HG03460 (cell line): Measurements from ENCODE around the gene GPATCH8.

ENCODE experiments used
- ATAC-seq: cut with Tn5 transposase; IDR thresholded peaks from one replicate; pipeline ENCODE4 v1.9.1; 2021; ENCODE audit not compliant: unreplicated experiment

The GPATCH8 gene

DNA sequence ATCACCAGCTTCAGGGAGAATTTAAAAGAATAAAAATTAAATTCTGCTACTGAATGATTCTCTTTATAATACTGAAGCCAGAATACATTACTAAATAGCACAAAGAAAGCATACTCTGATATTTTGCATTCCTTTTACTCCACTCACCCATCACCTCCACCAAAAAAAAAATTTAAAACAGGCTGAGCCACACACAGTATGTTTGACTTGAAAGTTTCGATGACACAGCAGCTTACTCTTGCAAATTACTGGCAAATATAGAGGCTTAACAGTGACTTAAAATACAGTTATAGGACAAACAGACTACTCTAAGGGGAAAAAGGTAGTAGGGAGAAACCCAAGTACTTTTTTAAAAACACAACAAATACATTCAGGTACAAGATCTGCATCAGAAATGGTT, 39.2 kb downstream of the GPATCH8 start:
- ATAC-seq = no peak

DNA sequence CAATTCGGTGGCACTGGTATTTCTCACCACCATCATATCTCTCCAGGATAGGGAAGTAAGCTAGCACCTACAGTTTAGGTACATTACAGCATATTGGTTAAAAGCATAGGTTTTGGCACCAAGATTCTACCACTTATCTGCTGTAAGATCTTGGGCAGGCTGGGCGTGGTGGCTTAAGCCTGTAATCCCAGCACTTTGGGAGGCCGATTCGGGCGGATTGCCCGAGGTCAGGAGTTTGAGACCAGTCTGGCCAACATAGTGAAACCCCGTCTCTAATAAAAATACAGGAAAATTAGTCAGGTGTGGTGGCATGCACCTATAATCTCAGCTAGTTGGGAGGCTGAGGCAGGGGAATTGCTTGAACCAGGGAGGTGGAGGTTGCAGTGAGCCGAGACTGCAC, 51.4 kb downstream of the GPATCH8 start:
- ATAC-seq = no peak

DNA sequence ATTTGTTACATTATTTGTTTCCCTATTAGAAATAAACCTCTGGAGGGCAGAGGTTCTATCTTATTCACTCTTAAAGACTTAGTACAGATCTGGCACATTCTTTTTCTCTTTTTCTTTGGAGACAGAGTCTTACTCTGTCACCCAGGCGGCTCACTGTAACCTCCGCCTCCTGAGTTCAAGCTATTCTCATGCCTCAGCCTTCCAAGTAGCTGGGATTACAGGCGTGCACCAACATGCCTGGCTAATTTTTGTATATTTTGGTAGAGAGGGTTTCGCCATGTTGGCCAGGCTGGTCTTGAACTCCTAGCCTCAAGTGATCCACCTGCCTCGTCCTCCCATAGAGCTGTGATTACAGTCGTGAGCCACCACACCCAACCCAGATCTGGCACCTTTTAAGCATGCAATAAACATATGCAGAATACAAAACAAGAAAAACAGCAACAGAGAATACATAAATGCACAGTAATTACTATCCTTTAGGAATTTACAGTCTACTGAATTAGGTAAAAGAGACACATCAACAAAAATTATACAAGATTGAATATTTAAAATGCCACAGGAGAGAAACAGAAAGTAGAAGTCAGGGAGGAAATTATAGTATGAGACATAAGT, 52.1 kb downstream of the GPATCH8 start:
- ATAC-seq = no peak

DNA sequence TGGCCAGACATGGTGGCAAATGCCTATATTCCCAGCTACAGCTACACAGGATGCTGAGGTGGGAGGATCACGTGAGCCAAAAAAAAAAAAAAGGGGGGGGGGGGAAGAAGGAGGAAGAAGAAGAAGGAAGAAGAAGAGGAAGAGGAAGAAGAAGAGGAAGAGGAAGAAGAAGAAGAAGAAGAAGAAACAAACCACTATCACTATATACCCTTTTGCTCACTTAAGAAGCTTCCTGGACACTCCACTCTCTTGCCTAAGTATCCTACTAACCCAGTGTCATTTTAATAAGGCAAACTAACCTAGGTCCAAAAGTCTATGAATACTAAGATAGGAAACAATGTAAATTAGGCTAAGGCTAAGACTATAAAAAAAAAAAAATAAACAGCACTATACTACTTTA, 54.8 kb downstream of the GPATCH8 start:
- no peak for ATAC-seq

DNA sequence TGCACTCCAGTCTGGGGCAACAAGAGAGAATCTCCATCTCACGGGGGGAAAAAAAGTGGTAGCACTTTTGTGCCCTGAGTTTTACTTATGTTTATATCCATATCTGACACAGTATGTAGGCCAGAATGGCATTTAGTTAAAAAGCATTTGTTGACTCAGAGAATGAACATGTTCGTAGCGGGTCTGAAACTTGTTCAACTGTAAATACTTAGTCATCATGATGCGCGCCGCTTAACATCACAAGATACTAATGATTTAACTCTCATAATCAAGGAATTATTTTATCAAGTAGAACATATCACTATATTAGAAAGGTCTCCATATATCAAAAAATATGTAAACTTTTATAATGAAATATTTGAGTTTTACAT, 58.5 kb downstream of the GPATCH8 start:
- no peak for ATAC-seq

DNA sequence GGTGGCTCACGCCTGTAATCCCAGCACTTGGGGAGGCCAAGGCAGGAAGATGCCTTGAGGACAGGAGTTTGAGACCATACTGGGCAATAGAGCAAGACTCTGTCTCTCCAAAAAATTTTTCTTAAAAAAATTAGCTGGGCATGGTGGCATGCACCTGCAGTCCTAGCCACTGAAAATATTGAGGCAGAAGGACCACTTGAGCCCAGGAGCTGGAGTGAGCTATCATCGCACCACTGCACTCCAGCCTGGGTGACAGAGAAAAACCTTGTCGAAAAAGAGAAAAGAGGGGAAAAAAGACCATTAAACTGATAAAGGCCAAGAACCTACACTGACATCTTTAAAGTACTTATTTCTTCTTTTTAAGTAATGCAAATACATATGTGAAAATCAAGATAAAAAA, 60.4 kb downstream of the GPATCH8 start:
- no peak for ATAC-seq

DNA sequence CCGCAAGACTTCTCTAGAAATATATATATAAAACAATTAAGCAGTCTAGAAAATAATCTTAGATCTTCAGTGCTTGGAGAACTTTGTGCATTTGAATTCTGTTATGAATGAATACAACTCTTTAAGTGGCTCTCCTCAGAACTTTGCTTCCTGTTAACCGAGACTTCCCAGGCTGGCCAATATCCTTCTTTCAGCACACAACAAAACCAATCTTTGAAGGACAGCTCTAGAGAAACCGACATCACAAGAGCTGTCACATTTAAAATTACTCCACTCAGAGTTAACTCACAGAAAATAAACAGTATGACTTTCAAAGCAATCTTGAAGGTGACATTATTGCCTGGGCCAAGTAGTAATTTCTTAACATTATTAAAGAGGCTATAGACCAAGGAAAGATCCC, 64.0 kb downstream of the GPATCH8 start:
- no peak for ATAC-seq

DNA sequence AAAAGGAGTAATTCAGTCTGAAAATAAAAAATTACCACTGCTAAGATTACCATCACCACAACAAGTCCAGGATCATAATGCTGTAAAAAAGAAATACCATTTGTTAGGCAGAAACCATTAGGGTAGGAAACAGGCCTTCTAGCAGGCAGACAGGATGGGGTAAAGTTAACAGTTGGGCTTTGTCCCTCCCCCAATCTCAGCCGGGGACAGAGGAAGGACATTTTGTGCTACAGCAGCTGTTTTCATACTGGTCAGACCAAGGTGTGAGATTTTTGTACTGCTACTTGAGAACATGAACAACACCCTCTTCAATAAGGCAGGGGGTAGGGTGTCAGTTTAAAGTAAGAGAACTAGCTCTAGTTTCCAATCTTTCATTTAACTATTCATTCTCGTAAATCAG, 64.6 kb downstream of the GPATCH8 start:
- ATAC-seq = no peak

DNA sequence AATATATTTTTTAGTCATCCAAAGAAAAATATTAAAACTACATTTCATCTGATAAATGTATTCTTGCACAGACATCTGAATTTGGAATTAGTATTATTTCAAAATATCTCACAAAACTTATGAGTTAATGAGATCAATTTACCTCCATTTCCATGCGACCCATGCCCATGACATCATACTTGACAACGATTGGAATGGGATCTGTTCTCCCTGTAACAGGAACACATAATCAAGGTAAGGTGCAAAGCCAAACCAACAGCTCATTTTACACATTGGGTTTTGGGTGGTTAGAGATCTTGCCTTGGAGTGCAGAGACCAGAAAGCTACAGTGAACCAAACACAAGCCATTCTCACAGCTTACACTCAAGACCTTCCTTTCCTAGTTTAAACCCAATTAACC, 66.9 kb downstream of the GPATCH8 start:
- ATAC-seq = no peak

DNA sequence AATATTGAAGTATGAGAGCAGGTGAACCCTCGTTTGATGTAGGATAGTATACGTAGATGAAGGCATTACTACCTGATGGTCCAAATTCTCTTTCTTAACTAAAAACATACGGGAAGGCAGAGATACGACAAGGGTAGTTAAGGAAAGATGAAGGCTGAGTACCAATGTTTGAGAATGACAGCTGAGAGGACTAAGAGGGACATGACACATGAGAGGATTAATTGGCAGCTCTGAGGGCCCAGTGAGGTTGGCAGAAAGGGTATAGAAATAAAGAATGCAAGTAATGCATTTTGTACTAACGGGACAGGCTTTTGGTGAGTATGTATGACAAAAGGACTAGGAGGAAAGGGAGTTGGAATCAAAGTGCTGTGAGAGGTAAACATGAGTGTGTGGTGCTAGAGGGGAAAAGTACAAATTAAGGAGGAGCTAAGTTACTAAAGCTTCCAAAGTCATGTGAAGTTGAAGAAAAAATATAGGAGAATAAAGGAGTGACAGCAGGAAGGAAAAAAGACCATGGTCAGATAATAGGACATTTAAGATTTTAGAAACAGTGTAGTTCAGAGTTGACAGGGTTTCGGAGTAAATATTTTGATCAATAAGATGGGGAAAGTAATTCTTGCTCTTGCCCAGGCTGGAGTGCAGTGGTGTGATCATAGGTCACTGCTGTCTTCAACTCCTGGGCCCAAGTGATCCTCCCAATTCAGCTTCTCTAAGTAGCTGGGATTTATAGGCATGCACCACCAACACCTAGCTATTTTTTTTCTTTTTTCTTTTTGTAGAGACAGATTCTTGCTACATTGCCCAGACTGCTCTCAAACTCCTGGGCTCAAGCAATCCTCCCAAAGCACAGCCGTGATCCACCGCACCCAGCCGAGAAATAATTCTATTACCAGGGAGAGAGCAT, 70.7 kb downstream of the GPATCH8 start:
- ATAC-seq = no peak

DNA sequence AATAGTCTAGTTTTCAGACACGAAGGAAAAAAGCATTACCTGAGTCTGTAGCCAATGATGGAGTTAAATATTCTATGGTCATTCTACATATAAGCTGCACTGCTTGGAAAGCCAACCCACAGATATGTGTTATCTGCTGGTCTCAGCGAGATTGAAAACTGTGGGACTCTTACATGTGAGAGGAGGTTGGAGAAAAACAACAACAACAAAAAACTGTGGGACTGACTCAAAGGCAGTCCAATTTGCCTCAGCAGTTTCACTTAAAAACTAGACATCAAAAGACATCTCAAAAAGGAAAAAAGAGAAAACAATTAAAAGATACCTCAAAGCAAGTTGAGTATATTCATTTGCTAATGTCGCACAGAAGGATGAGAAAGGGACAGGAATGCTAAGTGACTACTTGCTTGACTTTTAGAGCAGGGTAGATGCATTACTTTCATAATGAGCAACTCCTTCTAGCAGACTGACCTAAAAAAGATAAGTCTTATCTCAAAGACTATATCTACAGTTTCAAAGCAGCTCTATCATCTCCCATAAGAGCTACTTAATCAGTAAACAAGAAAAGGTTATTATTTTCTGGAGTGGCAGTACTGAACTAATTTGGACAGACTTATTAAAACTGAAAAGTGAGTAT, 78.3 kb downstream of the GPATCH8 start:
- ATAC-seq = no peak

DNA sequence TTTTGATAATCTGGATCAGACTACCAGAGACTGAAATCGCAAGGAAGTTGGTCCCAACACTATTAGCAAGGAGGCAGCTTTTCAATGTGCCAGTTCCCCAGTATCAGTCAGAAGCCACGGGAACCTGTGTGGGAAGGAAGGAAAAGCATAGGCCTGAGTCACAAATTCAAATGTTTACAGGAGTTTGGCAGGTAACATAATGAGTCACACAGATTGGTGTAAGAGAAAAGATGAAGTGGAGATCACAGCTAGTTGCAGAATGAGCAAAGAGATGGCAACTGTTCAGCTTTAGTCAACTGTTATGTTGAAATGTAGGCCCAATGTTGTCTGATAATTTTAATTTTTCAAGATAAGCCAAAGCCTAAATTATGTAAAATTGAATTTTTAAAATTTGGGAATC, 85.7 kb downstream of the GPATCH8 start:
- ATAC-seq = no peak

DNA sequence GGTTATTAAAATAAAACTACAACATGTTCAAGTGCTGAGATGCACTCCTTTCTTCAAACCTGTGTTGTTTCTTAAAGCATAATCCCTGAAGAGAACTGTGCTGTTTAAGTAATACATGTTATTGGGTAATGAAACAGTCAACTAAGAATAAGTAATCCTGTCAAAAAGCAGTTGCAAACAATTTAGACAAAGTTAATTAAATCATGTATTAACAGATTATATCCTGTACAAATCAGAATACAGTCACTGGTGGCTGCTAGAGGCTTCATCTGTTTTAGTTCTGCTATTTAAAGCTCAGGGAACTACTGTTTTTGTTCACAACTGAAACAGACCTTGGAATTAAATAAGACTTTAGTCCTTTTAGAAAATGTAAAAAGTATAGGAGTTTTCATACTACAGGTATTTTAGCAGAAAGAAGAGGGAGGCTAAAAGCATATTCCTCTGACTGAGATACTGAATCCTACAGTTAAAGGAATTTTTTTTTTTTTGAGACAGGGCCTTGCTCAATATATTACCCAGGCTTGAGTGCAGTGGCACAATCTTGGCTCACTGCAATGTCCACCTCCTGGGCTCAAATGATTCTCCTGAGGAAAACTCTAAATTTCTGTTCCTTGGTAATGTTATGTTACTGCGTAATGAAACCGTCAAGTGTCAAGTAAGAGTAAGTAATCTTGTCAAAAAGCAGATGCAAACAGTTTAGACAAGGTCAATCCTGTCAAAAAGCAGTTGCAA, 86.5 kb downstream of the GPATCH8 start:
- ATAC-seq = no peak

DNA sequence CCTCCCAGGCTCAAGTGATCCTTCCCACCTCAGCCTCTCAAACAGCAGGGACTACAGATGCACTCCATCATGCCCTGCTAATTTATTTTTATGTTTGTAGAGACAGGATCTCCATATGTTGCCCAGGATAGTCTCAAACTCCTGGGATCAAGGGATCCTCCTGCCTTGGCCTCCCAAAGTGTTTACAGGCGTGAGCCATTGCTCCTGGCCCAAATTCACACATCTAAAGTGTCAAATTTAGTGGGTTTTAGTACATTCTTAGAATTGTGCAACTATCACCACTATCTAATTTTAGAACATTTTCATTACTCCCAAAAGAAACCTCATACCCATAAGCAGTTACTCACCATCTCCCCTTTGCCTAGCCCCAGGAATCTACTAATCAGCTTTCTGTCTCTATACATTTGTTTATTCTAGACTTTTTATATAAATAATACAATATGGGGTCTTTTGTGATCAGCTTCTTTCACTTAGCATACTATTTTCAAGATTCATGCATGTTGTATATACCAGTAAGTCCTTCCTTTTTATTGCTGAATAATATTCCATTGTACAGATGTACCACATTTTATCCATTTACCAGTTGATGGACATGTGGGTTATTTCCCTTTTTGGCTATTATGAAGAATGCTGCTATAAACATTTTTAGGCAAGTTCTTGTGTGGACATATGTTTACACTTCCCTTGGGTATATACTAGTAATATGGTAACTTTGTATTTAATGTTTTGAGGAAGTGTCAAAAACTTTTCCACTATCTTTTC, 88.6 kb downstream of the GPATCH8 start:
- no peak for ATAC-seq

DNA sequence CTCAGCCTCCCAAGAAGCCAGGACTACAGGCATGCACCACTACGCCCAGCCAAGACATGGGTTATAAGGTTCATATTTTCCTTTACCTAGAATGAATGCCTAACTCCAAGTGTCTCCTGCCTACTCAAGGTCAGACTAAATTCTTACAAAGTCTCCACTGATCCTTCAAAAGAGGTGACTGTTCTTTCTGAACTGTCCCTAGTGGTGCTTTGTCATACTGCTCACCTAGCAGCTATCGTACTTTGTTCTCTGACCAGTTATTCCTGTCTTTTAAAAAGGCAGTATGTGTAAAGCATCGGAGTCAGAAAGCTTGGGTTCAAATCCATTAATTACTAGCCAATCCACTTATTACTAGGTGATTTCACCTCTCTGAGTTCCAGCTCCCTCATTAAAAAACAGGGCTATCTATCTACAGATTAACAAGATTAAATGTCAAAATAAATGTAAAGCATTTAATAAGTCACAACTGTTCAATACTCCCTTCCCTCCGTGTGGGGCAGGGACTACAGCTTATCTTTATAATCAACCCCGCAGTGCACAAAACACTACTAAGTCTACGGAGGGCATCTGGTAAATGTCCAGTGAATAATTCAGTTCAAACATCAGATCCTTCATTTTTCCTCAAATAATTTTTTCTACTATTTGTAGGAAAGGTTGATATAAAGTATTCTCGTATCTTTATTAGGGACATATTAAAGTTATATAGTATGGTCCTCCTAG, 93.7 kb downstream of the GPATCH8 start:
- no peak for ATAC-seq

DNA sequence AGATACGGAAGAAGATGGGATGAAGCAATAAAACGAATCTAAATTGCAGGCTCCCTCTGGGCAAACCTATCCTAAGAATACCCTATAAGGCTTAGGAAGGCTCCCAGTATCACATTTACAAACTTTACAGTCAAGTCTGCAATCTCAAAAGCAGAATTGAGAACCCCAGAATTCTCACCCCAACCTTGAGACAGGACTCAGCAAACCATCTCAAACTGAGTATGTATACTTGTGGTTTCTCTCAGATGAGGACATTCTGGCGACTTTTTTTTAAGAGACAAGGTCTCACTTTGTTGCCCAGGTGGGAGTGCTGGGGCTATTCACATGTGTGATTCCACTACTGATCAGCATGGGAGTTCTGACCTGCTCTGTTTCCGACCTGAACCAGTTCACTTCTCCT, 94.4 kb downstream of the GPATCH8 start:
- ATAC-seq = no peak

DNA sequence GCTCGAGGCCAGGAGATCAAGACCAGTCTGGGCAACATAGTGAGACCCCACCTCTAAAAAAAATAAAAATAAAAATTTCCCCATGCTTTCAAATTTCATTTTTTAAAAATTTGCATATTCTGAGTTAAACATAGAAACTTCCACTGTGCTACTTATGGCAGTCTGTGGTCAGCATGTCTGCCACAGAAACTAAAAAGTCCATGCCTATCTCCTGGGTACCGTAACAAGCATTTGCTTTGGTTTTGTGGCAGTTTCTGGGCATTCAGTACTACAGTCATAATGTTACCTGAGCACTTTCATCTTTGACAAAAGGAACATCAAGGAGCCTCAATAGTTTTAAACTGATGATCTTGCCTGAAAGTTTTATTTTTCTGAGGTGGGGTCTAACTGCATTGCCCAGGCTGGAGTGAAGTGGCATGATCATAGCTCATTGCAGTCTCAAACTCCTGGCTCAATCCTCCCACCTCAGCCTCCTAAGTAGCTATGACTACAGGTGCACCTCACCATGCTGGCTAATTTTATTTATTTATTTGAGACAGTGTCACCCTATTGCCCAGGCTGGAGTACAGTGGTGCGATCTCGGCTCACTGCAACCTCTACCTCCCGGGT, 100.5 kb downstream of the GPATCH8 start:
- ATAC-seq = no peak

DNA sequence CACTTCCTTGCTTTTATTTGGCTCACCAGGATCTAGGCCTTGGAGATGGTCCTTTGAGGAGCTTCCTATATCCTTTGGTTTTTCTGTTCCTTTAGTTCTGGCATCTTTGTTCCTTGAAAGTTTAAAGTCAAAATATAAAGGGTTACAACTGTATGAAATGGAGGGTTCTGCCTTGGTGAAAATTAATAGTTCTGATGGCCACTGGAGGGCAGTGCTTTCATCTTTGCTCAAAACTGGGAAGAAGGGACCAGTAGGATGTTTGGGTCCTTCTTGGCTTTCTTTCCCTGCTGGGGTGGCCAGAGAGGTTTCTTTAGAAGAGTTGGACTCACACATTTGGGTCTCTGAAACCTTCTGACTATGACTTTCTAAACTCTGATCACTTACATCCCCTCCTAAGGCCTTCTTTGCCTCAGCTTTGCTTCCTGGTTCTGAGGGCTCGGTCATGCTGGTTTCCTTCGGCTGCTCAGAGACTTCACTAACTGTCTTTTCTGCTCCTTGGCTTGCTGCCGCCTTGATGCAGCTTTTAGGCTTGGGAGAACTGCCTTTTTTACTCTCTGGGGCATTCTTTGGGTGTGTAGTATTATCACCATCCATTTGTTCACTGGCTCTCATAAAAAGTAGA, 102.9 kb downstream of the GPATCH8 start:
- no peak for ATAC-seq
